ENCODE measurements around the gene ERCC3. TPM values are rescaled to one million over a fixed set of nuclear protein-coding genes. Genes with fewer than 3 reads are reported as not detected.

ERCC3 gene
- total RNA-seq (10 to 100 TPM; 19.8 to 27.4 (median 23.6) TPM), polyA plus RNA-seq (10 to 100 TPM; 15.8 to 22.0 TPM)
- long read RNA-seq, donor 1, transcript ERCC3-201 (15 exons, 2,750 nt), result major isoform, 31 of 37 reads
- long read RNA-seq, donor 1, partial matches to known transcripts, result 4 of 37 reads
- long read RNA-seq, donor 1, other reads (novel, unspliced or antisense), result 2 of 37 reads
- long read RNA-seq, donor 2, transcript ERCC3-201 (15 exons, 2,750 nt), result major isoform, 35 of 44 reads
- long read RNA-seq, donor 2, partial matches to known transcripts, result 2 of 44 reads
- long read RNA-seq, donor 2, other reads (novel, unspliced or antisense), result 6 of 44 reads
- long read RNA-seq, donor 3, transcript ERCC3-201 (15 exons, 2,750 nt), result major isoform, 57 of 76 reads
- long read RNA-seq, donor 3, partial matches to known transcripts, result 8 of 76 reads
- long read RNA-seq, donor 3, other reads (novel, unspliced or antisense), result 10 of 76 reads

DNA sequence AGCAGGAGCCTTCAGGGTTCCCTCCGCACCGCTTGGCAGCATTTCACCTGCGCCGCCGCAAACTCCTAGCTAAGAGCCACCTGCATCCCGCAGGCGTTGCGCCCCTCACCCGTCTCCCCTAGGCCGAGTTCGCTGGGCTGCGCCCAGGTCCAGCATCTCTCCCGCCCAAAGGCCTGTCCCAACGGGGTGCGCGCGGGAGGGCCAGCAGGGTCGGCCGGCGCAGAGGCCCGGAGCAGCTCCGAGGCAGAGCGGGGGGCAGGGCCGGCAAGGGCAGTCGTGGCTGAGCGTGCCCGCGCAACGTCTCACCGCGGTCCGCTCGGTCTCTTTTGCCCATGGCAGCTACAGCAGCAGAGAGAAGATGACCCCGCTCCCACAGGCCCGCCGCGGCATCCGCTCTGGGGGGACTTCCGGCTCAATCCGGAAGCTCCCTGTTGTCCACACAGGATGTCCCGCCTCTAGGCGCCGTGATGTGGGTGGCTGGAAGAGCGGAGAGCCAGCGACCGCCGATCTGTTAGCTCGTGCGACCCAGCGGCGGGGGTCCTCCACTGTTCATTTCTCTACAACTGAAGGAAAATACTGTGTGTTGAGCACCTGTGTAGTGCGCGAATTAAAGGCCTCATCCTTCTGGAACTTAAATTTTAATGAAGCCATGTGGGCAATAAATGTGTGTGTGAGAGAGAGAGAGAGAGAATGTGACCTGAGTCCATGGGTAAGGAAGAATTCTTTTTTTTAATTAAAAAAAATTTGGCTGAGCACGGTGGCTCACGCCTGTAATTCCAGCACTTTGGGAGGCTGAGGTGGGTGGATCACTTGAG lies at the start of gene ERCC3:
ERCC3 (minus strand) TSS at position 397 of the 815 bp plus-strand sequence; CDS start at position 334, 63 bp downstream.
- Histone ChIP-seq H3K4me3 (peak within 1 kb of the TSS; percentile 69 to 99 (median 95)), H3K27me3 (no peaks in the 10 kb centered on the region), H3K4me1 (peaks cover 4 to 25% (median 13%) of the 10 kb centered on the region in 9 donors), H3K9me3 (no peaks in the 10 kb centered on the region), H3K36me3 (peaks cover 0 to 40% (median 33%) of the 10 kb centered on the region in 9 donors), H3K27ac (peak within 1 kb of the TSS; percentile 44 to 92 (median 80))
- ATAC-seq (peak; percentile 93 to 98 (median 98)), DNase-seq (peak; percentile 88 to 90)
- WGBS, 2 donors, result 0% methylated on average over 55 of the region's 55 CpGs
- TF ChIP-seq, protein P1, sequence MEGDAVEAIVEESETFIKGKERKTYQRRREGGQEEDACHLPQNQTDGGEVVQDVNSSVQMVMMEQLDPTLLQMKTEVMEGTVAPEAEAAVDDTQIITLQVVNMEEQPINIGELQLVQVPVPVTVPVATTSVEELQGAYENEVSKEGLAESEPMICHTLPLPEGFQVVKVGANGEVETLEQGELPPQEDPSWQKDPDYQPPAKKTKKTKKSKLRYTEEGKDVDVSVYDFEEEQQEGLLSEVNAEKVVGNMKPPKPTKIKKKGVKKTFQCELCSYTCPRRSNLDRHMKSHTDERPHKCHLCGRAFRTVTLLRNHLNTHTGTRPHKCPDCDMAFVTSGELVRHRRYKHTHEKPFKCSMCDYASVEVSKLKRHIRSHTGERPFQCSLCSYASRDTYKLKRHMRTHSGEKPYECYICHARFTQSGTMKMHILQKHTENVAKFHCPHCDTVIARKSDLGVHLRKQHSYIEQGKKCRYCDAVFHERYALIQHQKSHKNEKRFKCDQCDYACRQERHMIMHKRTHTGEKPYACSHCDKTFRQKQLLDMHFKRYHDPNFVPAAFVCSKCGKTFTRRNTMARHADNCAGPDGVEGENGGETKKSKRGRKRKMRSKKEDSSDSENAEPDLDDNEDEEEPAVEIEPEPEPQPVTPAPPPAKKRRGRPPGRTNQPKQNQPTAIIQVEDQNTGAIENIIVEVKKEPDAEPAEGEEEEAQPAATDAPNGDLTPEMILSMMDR (IDR thresholded peaks at IDR 0.05), result peak in 1 of 9 donors; percentile 9
- intact Hi-C loops (cut with DNase I), result loop anchor here in 2 of 10 donors (10.0 kb wide), 1 partner anchor 229 kb away; no protein-coding TSS in a partner anchor

GRCh38 chr2:127343277-127343676 lies 49.3 kb upstream of the ERCC3 start:
- Histone ChIP-seq H3K9me3 (peaks cover 0 to 10% (median 0%) of the 10 kb centered on the region in 11 donors), H3K4me1 (peaks cover 0 to 19% (median 2%) of the 10 kb centered on the region in 9 donors), H3K4me3 (no peak overlapping the region), H3K27me3 (no peaks in the 10 kb centered on the region), H3K36me3 (peaks cover 0 to 34% (median 6%) of the 10 kb centered on the region in 9 donors), H3K27ac (no peak overlapping the region)
- 97 to 100% methylated on average over 2 of the region's 2 CpGs for WGBS, 2 donors
- ATAC-seq, result no peak
- intact Hi-C loops (cut with DNase I), result loop anchor here in 1 of 10 donors (10.0 kb wide), 1 partner anchor 72 kb away; the partner anchor contains the start of gene PROC
- DNase-seq, result no peak
- TF ChIP-seq, protein P1 (IDR thresholded peaks at IDR 0.05), result no peak

GRCh38 chr2:127342101-127342500 lies 48.2 kb upstream of the ERCC3 start:
- WGBS, 2 donors, result 100% methylated on average over 1 of the region's 1 CpG
- no peak overlapping the region for H3K4me3 ChIP-seq
- TF ChIP-seq, protein P1 (IDR thresholded peaks at IDR 0.05), result no peak
- DNase-seq (no peak), ATAC-seq (no peak)
- intact Hi-C loops (cut with DNase I), result loop anchor here in 1 of 10 donors (10.0 kb wide), 1 partner anchor 73 kb away; the partner anchor contains the start of gene PROC
- H3K4me1 ChIP-seq, result peaks cover 0 to 13% (median 0%) of the 10 kb centered on the region in 9 donors
- no peaks in the 10 kb centered on the region for H3K27me3 ChIP-seq
- no peak overlapping the region for H3K27ac ChIP-seq
- H3K36me3 ChIP-seq, result peaks cover 0 to 46% (median 14%) of the 10 kb centered on the region in 9 donors
- peaks cover 0 to 10% (median 0%) of the 10 kb centered on the region in 11 donors for H3K9me3 ChIP-seq

DNA sequence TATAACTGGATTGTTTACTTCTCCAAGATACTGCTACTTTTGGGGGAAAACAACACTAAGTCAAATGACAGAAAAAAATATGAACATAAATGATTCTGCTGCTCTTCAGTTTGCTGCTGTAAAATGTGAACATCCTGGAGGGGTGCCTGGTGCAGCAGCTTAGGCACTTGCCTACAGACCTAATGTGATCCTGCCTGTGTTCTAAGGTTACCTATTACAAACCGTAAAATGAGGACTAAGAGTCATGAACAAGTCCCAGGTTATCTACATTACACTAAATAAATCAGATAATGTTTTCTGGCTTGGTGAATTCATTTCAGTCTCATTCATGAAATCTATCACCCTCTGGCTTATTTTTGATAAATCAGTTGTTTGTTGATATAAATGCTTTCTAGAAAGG lies 38.4 kb upstream of the ERCC3 start:
- Histone ChIP-seq H3K27ac (no peak overlapping the region), H3K4me1 (no peaks in the 10 kb centered on the region), H3K36me3 (peaks cover 0 to 98% (median 17%) of the 10 kb centered on the region in 9 donors), H3K4me3 (no peak overlapping the region), H3K27me3 (no peaks in the 10 kb centered on the region), H3K9me3 (no peaks in the 10 kb centered on the region)
- intact Hi-C loops (cut with DNase I), result no loop called here
- no peak for ATAC-seq
- no peak for DNase-seq
- TF ChIP-seq, protein P1 (IDR thresholded peaks at IDR 0.05), result no peak
- 92 to 95% methylated on average over 1 of the region's 1 CpG for WGBS, 2 donors

All from heart right ventricle (tissue), 16 donors.